Body of pancreas (tissue), 4 donors: ENCODE data around the gene ACSS3. TPM values are rescaled to one million over a fixed set of nuclear protein-coding genes. Genes with fewer than 3 reads are reported as not detected.

Source experiments
- ATAC-seq: fragments of 150-250 bp; one replicate; pipeline ENCODE4 v1.9.1; 2016
- DNase-seq, 4 donors: peaks; one replicate each; pipeline ENCODE4 v3.0.0-alpha.2; 2019
- H3K27ac ChIP-seq, 4 donors: fragments of 200-600 bp; sonication (generic); 1 replicate in 3 of 4; 2 replicates in 1 of 4; pipeline versions ENCODE4 v1.5.1 to v1.6.1; 2016 to 2019; ENCODE audit warnings: mild to moderate bottlenecking in 1 of 4, mixed read lengths in 1 of 4, moderate library complexity in 1 of 4
- H3K27me3 ChIP-seq, 2 donors: fragments of 200-600 bp; sonication (generic); one replicate each; pipeline ENCODE4 v1.6.0; 2016; ENCODE audit warnings: mild to moderate bottlenecking in 1 of 2
- H3K36me3 ChIP-seq, 2 donors: fragments of 200-600 bp; sonication (generic); replicated peaks in 1 of 2; 2 replicates each; pipeline ENCODE4 v1.5.1; 2016; ENCODE audit warnings: low read depth in 2 of 2; ENCODE audit not compliant: insufficient read depth in 1 of 2
- H3K4me1 ChIP-seq: fragments of 200-600 bp; sonication (generic); one replicate; pipeline ENCODE4 v1.6.0; 2016
- H3K4me3 ChIP-seq, 2 donors: fragments of 200-600 bp; sonication (generic); 1 replicate in 1 of 2; 2 replicates in 1 of 2; pipeline ENCODE4 v1.5.1; 2016 to 2019
- H3K9me3 ChIP-seq, 3 donors: fragments of 200-600 bp; sonication (generic); 1 replicate in 2 of 3; 2 replicates in 1 of 3; pipeline ENCODE4 v1.5.1; 2016
- POLR2A ChIP-seq, 3 donors: fragments of 450-650 bp; IDR thresholded peaks; one replicate each; pipeline ENCODE4 v1.6.1; 2016; ENCODE audit warnings: antibody characterized with exemption in 3 of 3, mild to moderate bottlenecking in 2 of 3
- WGBS, 2 donors: methylation state at CpG; one replicate each; pipeline ENCODE4 v1.1.5; 2017; 5-methylcytosine and 5-hydroxymethylcytosine counted together
- intact Hi-C: fragments of 100-400 bp; cut with DNase I; formaldehyde crosslinking; loops from one replicate; pipeline ENCODE4 v1.15.1; 2023
- total RNA-seq, 2 donors: library from RNA; depleted of rRNA; stranded (reverse); fragments of >200 nt; gene quantifications; one replicate each; pipeline ENCODE4 v1.1.0, GENCODE V29; 2016
- TF ChIP-seq, protein P1 (sequence below), 7 experiments: fragments of 450-650 bp in 4 of 7; fragments of 200-600 bp in 3 of 7; sonication (generic) in 3 of 7; IDR thresholded peaks; one replicate each; pipeline ENCODE4 v1.5.1; 2016 to 2019; ENCODE audit warnings: antibody characterized with exemption in 7 of 7

Gene ACSS3
- total RNA-seq, 2 donors from 2014 or later = 9.9 to 27.7 TPM

DNA sequence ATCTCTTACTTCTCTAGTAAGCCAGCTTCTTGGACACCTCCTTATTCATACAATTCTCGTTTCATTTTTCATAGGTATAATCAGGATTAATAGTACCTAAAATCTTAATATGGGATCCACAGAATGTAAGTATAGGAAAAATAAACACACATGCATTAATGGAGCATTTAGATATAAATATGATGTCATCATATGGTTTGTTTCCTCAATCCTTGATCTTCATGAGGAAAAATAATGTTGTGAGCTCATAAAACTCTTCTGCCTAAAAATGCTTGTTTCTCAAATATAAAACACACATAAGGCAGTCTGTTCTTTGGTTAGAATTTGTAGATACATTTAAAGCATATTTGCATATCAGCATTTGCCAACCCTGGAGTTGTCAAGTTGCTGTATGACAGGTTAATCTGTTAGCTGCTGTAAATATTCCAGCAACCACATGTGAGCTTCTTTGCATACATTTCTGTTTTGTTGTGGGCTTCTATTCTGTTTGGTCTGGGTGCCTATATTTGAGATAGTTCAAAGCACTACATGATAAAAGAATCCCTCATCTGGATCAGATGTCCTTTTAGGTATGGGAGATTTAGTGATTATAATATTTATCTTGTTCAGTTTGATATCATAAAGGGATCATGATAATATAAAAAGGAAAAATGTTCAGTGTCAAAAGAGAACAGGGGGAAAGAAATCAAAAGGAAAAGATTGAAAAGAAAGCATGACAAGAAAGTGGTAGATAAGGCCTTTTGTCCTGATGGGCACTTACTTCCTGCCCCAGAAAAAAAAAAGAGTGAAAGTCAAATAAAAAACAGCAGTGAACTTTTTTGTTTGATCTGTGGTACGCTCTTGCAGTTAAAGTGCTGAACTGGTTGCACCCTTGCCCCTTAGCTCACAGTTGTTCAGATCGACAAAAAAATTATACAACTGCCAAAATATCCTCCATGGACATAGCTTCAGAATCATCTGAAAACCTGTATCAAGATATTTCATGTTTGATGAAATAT is 68.6 kb downstream of the ACSS3 start:
- intact Hi-C loops = no loop called here
- no peak for TF ChIP-seq POLR2A (IDR thresholded peaks at IDR 0.05)
- TF ChIP-seq, protein P1, sequence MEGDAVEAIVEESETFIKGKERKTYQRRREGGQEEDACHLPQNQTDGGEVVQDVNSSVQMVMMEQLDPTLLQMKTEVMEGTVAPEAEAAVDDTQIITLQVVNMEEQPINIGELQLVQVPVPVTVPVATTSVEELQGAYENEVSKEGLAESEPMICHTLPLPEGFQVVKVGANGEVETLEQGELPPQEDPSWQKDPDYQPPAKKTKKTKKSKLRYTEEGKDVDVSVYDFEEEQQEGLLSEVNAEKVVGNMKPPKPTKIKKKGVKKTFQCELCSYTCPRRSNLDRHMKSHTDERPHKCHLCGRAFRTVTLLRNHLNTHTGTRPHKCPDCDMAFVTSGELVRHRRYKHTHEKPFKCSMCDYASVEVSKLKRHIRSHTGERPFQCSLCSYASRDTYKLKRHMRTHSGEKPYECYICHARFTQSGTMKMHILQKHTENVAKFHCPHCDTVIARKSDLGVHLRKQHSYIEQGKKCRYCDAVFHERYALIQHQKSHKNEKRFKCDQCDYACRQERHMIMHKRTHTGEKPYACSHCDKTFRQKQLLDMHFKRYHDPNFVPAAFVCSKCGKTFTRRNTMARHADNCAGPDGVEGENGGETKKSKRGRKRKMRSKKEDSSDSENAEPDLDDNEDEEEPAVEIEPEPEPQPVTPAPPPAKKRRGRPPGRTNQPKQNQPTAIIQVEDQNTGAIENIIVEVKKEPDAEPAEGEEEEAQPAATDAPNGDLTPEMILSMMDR (IDR thresholded peaks at IDR 0.05) = no peak
- Histone ChIP-seq H3K9me3 (no peaks in the 10 kb centered on the region), H3K4me1 (peaks cover 8% of the 10 kb centered on the region), H3K27ac (no peak overlapping the region), H3K4me3 (no peak overlapping the region), H3K36me3 (no peaks in the 10 kb centered on the region), H3K27me3 (no peaks in the 10 kb centered on the region)
- ATAC-seq = no peak
- no peak for DNase-seq
- 36 to 52% methylated on average over 3 of the region's 3 CpGs for WGBS, 2 donors

DNA sequence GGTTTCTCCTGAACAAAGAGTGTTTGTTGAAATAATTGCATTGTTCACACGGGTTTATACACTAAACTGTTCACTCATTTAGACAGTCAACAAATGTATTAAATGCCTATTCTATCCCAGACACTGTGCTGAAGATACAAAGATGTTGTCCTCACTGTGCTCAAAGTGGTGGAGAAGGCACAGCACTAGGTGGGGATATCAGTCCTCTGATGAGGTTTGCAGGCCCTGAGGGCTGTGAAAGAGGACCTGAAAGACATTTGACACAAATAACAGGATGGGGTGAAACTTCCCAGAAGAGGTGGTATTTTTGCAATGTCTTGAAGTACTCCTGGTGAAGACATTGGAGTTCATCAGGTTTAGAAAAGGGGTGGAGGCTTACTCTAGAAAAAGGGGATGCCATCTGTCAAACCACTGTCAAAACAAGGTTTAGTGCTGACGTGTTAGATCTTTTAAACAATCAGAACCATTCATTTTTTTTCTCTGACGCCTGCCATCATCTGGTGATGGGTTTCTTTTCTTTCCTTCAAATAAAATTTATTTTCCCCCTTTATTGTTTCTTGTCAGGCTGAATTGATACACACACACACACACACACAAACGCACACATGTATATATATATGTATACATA is 69.5 kb downstream of the ACSS3 start:
- WGBS, 2 donors = 65 to 72% methylated on average over 4 of the region's 4 CpGs
- no peaks in the 10 kb centered on the region for H3K27me3 ChIP-seq
- H3K9me3 ChIP-seq = no peaks in the 10 kb centered on the region
- no peak overlapping the region for H3K4me3 ChIP-seq
- peaks cover 8% of the 10 kb centered on the region for H3K4me1 ChIP-seq
- TF ChIP-seq, protein P1 (IDR thresholded peaks at IDR 0.05) = no peak
- no peak for TF ChIP-seq POLR2A (IDR thresholded peaks at IDR 0.05)
- intact Hi-C loops = no loop called here
- ATAC-seq (no peak), DNase-seq (no peak)
- no peak overlapping the region for H3K27ac ChIP-seq
- H3K36me3 ChIP-seq = no peaks in the 10 kb centered on the region

DNA sequence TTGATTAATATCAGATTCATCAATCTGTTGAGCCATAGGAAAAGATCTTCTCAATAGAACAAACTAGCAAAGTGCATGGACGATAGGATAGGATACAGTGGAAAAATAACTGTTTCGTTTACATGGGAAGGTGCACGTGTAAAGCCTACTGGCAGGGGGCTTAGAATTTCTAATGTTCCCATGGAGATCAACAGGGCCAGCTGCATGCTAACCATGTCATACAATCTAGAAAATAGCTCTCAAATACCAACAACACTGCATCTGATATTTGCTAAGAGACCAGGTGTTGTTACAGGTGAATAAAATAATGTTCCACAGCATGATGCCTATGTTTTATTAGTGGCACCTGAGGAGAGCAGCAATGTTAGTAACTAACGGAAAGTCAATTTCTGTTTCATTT is 72.5 kb downstream of the ACSS3 start:
- no peak for TF ChIP-seq POLR2A (IDR thresholded peaks at IDR 0.05)
- TF ChIP-seq, protein P1 (IDR thresholded peaks at IDR 0.05) = no peak
- DNase-seq = no peak
- peaks cover 3% of the 10 kb centered on the region for H3K4me1 ChIP-seq
- H3K4me3 ChIP-seq = no peak overlapping the region
- H3K27me3 ChIP-seq = no peaks in the 10 kb centered on the region
- intact Hi-C loops = no loop called here
- WGBS, 2 donors = 50 to 73% methylated on average over 4 of the region's 4 CpGs
- no peaks in the 10 kb centered on the region for H3K9me3 ChIP-seq
- no peak for ATAC-seq
- no peak overlapping the region for H3K27ac ChIP-seq
- no peaks in the 10 kb centered on the region for H3K36me3 ChIP-seq

DNA sequence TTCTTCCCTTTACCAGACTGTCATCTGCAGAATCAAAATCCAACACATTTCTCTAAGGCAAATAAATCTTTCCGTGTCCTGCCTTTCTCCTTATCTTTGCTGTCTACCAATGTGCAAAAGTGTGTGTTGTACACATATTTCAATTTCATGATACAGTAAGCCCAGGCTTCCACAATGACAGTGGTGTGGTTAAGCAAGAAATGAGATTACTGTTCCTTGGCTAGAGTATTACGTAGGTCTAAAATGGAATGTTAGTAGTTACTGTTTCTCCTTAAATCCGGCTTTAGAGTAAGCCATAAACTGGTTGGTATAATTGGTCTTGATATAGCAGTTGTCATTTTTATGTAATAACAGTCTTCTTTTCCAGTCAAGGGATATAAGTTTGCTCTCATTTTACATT is 82.0 kb downstream of the ACSS3 start:
- H3K27ac ChIP-seq = no peak overlapping the region
- ATAC-seq (no peak), DNase-seq (no peak)
- no peaks in the 10 kb centered on the region for H3K4me1 ChIP-seq
- intact Hi-C loops = no loop called here
- no peaks in the 10 kb centered on the region for H3K27me3 ChIP-seq
- no peaks in the 10 kb centered on the region for H3K9me3 ChIP-seq
- TF ChIP-seq, protein P1 (IDR thresholded peaks at IDR 0.05) = no peak
- WGBS, 2 donors = 63 to 82% methylated on average over 3 of the region's 3 CpGs
- H3K36me3 ChIP-seq = no peaks in the 10 kb centered on the region
- no peak overlapping the region for H3K4me3 ChIP-seq
